ENCODE data around the gene FOXM1.

- TF ChIP-seq CTCF (IDR thresholded peaks at IDR 0.05; ENCODE audit: poor library complexity, severe bottlenecking) (no peak), RAD21 (conservative IDR thresholded peaks at IDR 0.05) (no peak), EZH2 (IDR thresholded peaks at IDR 0.05; ENCODE audit: borderline replicate concordance, insufficient read depth, low read length, poor library complexity, severe bottlenecking) (no peak), TAF1 (IDR thresholded peaks at IDR 0.05; ENCODE audit: low read depth) (no peak), REST (IDR thresholded peaks at IDR 0.05; ENCODE audit: borderline replicate concordance) (no peak), POLR2AphosphoS5 (IDR thresholded peaks at IDR 0.05) (no peak), SMC3 (conservative IDR thresholded peaks at IDR 0.05; ENCODE audit: poor library complexity) (no peak), EP300 (conservative IDR thresholded peaks at IDR 0.05; ENCODE audit: poor library complexity, severe bottlenecking) (no peak), MXI1 (conservative IDR thresholded peaks at IDR 0.05; ENCODE audit: poor library complexity, severe bottlenecking) (no peak)
Observed at GRCh38 chr12:2892246-2892645, 15.3 kb upstream of the FOXM1 start.

Measured in neural cell (in vitro differentiated cells).